Spinal cord (tissue), 10 donors: ENCODE results near the gene NAV2. TPM values are rescaled to one million over a fixed set of nuclear protein-coding genes. Genes with fewer than 3 reads are reported as not detected.

Experiments used
- DNase-seq, 6 donors: peaks; one replicate each; pipeline versions ENCODE4 v3.0.0 to v3.0.0-alpha.2; 2013 to 2015; ENCODE audit warnings: low spot score in 6 of 6, low read depth in 4 of 6
- H3K27ac ChIP-seq: one replicate; pipeline ENCODE4 v1.5.1; 2013; ENCODE audit warnings: low read depth, low read length, control low read depth
- H3K27me3 ChIP-seq: one replicate; pipeline ENCODE4 v1.6.1; 2013; ENCODE audit warnings: low read length; ENCODE audit not compliant: control insufficient read depth, insufficient read depth
- H3K36me3 ChIP-seq: one replicate; pipeline ENCODE4 v1.6.1; 2013; ENCODE audit warnings: low read length; ENCODE audit not compliant: control insufficient read depth, insufficient read depth
- H3K4me1 ChIP-seq: one replicate; pipeline ENCODE4 v1.6.1; 2013; ENCODE audit warnings: low read length; ENCODE audit not compliant: control insufficient read depth, insufficient read depth
- H3K4me3 ChIP-seq: one replicate; pipeline ENCODE4 v1.5.1; 2013; ENCODE audit warnings: low read depth, low read length, control low read depth
- H3K9me3 ChIP-seq: one replicate; pipeline ENCODE4 v1.6.1; 2013; ENCODE audit warnings: low read length; ENCODE audit not compliant: control insufficient read depth, insufficient read depth
- WGBS: methylation state at CpG from one replicate; pipeline ENCODE4 v1.1.5; 2013; ENCODE audit warnings: missing lambda C conversion rate; ENCODE audit not compliant: insufficient coverage; 5-methylcytosine and 5-hydroxymethylcytosine counted together
- polyA plus RNA-seq, 2 donors: library from polyadenylated mRNA; unstranded; fragments of 120-200 nt; gene quantifications; one replicate each; pipeline ENCODE4 v1.2.1, GENCODE V29; 2013; ENCODE audit not compliant: insufficient read length in 2 of 2
- total RNA-seq, 2 donors: library from RNA; depleted of rRNA in 1 of 2; stranded (reverse); fragments of 120-200 nt in 1 of 2; fragments of >200 nt in 1 of 2; gene quantifications; one replicate each; pipeline versions ENCODE4 v1.2.3 to v1.2.4, GENCODE V29; 2013 to 2014
- donor health status: healthy.

The NAV2 gene
- total and polyA plus RNA-seq, 4 donors = 23.4 to 50.1 (median 30.4) TPM

GRCh38 chr11:19844012-19844411 is 131.4 kb downstream of the NAV2 start:
- Histone ChIP-seq H3K36me3 (no peaks in the 10 kb centered on the region), H3K4me3 (no peak overlapping the region), H3K27me3 (no peaks in the 10 kb centered on the region), H3K9me3 (no peaks in the 10 kb centered on the region), H3K27ac (no peak overlapping the region), H3K4me1 (peaks cover 19% of the 10 kb centered on the region)
- DNase-seq = peak in 1 of 6 donors; percentile 62

DNA sequence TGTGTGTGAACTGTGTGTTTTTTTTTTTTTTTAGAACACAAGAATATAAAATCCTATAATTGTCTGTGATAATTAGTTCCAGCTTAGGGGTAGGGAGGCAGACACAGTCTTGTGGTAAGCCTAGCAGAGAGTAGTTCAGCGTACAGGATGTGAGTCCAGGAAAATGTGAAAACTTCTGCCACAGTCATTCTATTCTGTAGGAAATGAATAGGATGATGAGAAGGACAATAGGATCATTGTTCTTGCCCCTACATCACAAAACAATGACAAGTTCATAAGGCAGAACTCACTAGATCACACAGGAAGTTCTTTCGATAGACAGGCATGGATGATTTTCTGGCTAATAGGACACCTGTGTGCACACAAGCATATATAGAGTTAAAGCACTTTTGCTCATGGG is 132.2 kb downstream of the NAV2 start:
- DNase-seq = no peak
- no peaks in the 10 kb centered on the region for H3K27me3 ChIP-seq
- no peak overlapping the region for H3K27ac ChIP-seq
- H3K4me1 ChIP-seq = peaks cover 19% of the 10 kb centered on the region
- peaks cover 3% of the 10 kb centered on the region for H3K36me3 ChIP-seq
- WGBS = no CpG with 5 or more reads among the region's 2 CpGs
- H3K4me3 ChIP-seq = no peak overlapping the region
- H3K9me3 ChIP-seq = no peaks in the 10 kb centered on the region

DNA sequence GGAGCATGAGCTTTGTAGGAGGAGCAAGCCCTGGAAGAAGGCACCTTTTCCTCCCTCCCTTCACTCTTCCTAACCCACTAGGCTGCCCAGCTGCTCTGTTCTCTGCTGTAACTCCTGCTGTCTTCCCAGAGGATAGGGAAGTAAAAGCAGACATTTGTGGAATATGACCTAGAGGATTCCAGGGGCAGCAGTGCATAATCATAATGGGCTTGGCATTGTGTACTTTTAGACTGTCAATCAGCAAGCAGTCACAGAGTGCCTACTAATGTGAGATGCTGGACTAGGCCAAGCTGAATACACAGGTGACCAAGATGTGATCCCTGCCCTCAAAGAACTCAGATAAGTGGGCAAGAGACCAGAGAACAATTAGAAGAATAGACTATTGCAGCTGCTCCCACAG is 133.0 kb downstream of the NAV2 start:
- H3K27ac ChIP-seq = no peak overlapping the region
- H3K9me3 ChIP-seq = no peaks in the 10 kb centered on the region
- no peak for DNase-seq
- H3K27me3 ChIP-seq = no peaks in the 10 kb centered on the region
- peaks cover 19% of the 10 kb centered on the region for H3K4me1 ChIP-seq
- peaks cover 3% of the 10 kb centered on the region for H3K36me3 ChIP-seq
- H3K4me3 ChIP-seq = no peak overlapping the region

DNA sequence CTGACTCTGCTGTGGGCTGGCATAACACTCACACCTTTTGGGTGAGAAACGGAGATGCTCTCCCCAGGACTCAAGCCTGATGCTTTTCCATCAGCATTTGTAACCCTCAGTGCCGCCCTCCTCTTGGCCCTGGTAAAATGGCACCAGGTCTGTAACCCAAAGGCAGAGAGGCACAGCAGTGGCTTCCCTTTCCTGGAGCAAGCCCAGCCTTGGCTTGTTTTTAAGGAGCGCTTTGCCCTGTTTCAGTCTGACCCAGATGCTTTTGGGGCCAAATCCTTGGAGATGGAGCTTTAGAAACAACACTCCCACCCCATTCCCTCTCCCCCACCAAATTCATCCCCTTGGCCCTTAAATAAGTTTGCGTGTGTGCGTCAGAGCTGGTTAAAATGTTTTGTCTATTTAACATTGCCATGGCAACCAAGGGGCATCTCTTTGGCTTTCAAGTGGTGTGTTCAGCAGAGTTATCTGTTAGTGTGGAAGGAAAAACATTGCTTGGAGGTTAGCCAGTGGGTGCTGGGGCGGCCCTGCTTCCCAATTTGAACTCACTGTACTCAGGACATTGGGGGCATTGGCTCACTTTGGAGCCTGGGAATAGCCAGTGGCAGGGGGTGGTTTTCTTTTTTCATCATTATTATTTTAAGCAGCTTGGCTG is 134.1 kb downstream of the NAV2 start:
- H3K27me3 ChIP-seq = no peaks in the 10 kb centered on the region
- 61% methylated on average over 2 of the region's 6 CpGs for WGBS
- peaks cover 19% of the 10 kb centered on the region for H3K4me1 ChIP-seq
- no peaks in the 10 kb centered on the region for H3K9me3 ChIP-seq
- peak in 5 of 6 donors; percentile 43 to 88 (median 57) for DNase-seq
- peaks cover 3% of the 10 kb centered on the region for H3K36me3 ChIP-seq
- H3K27ac ChIP-seq = peak overlapping the region; percentile 22
- no peak overlapping the region for H3K4me3 ChIP-seq

DNA sequence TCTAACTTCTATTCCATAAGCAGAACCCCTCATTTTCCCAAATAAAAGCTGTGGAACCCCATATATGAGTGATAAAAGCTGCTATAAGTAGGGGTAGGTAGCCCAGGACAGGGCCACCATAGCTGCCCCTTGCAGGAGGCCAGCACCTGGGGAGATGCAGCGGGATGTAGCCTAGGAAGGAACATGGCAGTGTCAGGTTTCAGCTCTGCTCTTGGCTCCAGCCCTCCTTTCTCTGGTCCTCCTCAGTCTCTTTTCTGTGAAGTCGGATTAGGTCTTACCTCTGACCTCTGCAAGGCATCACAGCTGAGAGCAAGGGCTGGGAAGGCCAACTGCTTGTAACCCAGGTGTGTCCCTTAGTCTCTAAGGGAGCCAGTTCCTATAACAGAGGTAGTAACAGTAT is 135.6 kb downstream of the NAV2 start:
- H3K4me1 ChIP-seq = peaks cover 19% of the 10 kb centered on the region
- no peaks in the 10 kb centered on the region for H3K27me3 ChIP-seq
- 69% methylated on average over 2 of the region's 2 CpGs for WGBS
- H3K4me3 ChIP-seq = no peak overlapping the region
- H3K27ac ChIP-seq = no peak overlapping the region
- DNase-seq = no peak
- no peaks in the 10 kb centered on the region for H3K9me3 ChIP-seq
- peaks cover 3% of the 10 kb centered on the region for H3K36me3 ChIP-seq

GRCh38 chr11:19849107-19849789 is 136.6 kb downstream of the NAV2 start:
- H3K4me1 ChIP-seq = peaks cover 19% of the 10 kb centered on the region
- no peaks in the 10 kb centered on the region for H3K27me3 ChIP-seq
- H3K36me3 ChIP-seq = peaks cover 3% of the 10 kb centered on the region
- DNase-seq = no peak
- H3K27ac ChIP-seq = no peak overlapping the region
- no peak overlapping the region for H3K4me3 ChIP-seq
- WGBS = 73% methylated on average over 3 of the region's 6 CpGs
- no peaks in the 10 kb centered on the region for H3K9me3 ChIP-seq

DNA sequence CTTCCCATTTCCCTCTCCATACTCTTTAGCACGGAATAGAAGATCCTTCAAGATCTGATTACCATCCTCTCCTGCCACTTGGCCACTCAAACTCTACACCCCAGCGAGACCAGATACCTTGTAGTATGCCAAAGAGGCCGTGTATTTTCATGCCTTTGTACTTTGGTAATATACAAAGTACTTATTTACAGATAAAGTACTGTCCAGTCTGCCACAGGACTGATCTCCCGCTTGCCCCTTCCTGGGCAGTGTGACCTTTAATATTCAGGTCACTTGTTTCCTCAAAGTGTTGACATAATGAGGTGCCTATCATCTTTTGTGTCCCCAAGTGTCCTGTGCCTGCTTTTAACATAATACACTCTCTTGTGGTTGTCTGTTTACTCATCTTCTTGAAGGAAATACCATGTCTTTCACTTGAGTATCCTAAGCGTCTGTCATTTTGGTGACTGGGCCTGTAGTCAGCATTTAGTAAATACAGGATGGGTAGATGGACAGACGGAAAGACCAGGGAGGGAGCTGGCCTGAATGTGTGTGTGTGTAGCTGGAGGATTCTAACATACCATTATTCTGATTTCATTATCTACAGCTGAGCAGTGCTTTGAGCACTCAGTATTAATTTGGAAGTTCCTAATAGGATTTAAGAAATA is 137.4 kb downstream of the NAV2 start:
- WGBS = 83% methylated on average over 2 of the region's 6 CpGs
- DNase-seq = no peak
- Histone ChIP-seq H3K27me3 (no peaks in the 10 kb centered on the region), H3K36me3 (peaks cover 3% of the 10 kb centered on the region), H3K4me1 (peaks cover 19% of the 10 kb centered on the region), H3K4me3 (no peak overlapping the region), H3K27ac (no peak overlapping the region), H3K9me3 (no peaks in the 10 kb centered on the region)

- DNase-seq = no peak
- no CpG with 5 or more reads among the region's 2 CpGs for WGBS
- Histone ChIP-seq H3K4me1 (peaks cover 10% of the 10 kb centered on the region), H3K27me3 (no peaks in the 10 kb centered on the region), H3K9me3 (no peaks in the 10 kb centered on the region), H3K27ac (no peak overlapping the region), H3K4me3 (no peak overlapping the region), H3K36me3 (peaks cover 3% of the 10 kb centered on the region)
Measured at GRCh38 chr11:19852288-19852687, 139.7 kb downstream of the NAV2 start.

DNA sequence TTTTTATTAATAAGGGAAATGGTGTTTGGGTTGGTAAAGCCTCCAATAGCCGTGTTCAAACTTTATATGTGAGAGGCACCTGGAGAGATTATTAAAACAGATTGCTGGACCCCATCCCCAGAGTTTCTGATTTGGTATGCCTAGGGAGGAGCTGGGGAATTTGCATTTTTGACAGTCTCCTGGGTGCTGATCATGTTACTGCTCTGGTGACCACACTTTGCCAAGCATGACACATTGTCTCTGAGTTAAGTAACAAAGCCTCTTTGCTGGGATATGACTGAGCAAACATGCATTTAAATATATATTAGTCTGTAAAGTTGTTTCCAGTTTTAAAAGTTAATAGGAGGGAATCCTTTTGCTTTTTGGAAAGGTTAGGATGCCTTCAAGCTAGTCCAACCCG is 140.4 kb downstream of the NAV2 start:
- Histone ChIP-seq H3K4me1 (peaks cover 5% of the 10 kb centered on the region), H3K27me3 (no peaks in the 10 kb centered on the region), H3K36me3 (peaks cover 3% of the 10 kb centered on the region), H3K27ac (no peak overlapping the region), H3K4me3 (no peak overlapping the region), H3K9me3 (no peaks in the 10 kb centered on the region)
- WGBS = 100% methylated on average over 1 of the region's 2 CpGs
- no peak for DNase-seq

GRCh38 chr11:19853920-19854319 is 141.3 kb downstream of the NAV2 start:
- Histone ChIP-seq H3K27me3 (no peaks in the 10 kb centered on the region), H3K4me1 (no peaks in the 10 kb centered on the region), H3K36me3 (peaks cover 3% of the 10 kb centered on the region), H3K9me3 (no peaks in the 10 kb centered on the region), H3K4me3 (no peak overlapping the region), H3K27ac (no peak overlapping the region)
- WGBS = 74% methylated on average over 4 of the region's 4 CpGs
- DNase-seq = peak in 1 of 6 donors; percentile 47
